WTC11 (cell line): ENCODE measurements around the gene LIN9. TPM values are rescaled to one million over a fixed set of nuclear protein-coding genes. Genes with fewer than 3 reads are reported as not detected.

Source experiments
- ATAC-seq: fragments of 200-7000 bp; cut with Tn5 transposase; 2 replicates; pipeline ENCODE4 v1.10.0; 2021; ENCODE audit warnings: mild to moderate bottlenecking, moderate library complexity
- CTCF ChIA-PET: fragments of 300-600 bp; sonication (Branson Sonifier 250); formaldehyde crosslinking; loops from one replicate; lab custom pipeline; 2021; ENCODE audit warnings: antibody characterized with exemption; lab: Charles Lee
- POLR2A ChIA-PET: fragments of 350-600 bp; sonication (Branson Sonifier 250); formaldehyde crosslinking; loops from one replicate; lab custom pipeline; 2021; ENCODE audit warnings: antibody characterized with exemption; lab: Charles Lee
- DNase-seq: peaks from one replicate; pipeline ENCODE4 v3.0.0; 2021; ENCODE audit warnings: low spot score
- H3K27ac Mint-ChIP-seq: 2 replicates; pipeline ENCODE4 v1.8.0; 2021; ENCODE audit warnings: mixed read lengths
- H3K27me3 Mint-ChIP-seq: 2 replicates; pipeline ENCODE4 v1.8.0; 2021; ENCODE audit warnings: low read depth, mild to moderate bottlenecking, moderate library complexity, mixed read lengths
- H3K36me3 Mint-ChIP-seq: 2 replicates; pipeline ENCODE4 v1.8.0; 2021; ENCODE audit warnings: mixed read lengths
- H3K4me1 Mint-ChIP-seq: 2 replicates; pipeline ENCODE4 v1.8.0; 2022; ENCODE audit warnings: mixed read lengths
- H3K4me3 Mint-ChIP-seq: 2 replicates; pipeline ENCODE4 v1.8.0; 2021; ENCODE audit warnings: mild to moderate bottlenecking, moderate library complexity, mixed read lengths
- H3K9me3 Mint-ChIP-seq: 2 replicates; pipeline ENCODE4 v1.8.0; 2021; ENCODE audit warnings: mixed read lengths
- ELF4 ChIP-seq: sonication (generic); formaldehyde crosslinking; IDR thresholded peaks from 2 replicates; pipeline ENCODE4 v1.8.1; 2022; ENCODE audit warnings: low read depth, mild to moderate bottlenecking, moderate library complexity, missing genetic modification reagents
- EMX1 ChIP-seq: fragments of 250-450 bp; sonication (Bioruptor Pico); IDR thresholded peaks from 2 replicates; pipeline ENCODE4 v1.8.0; 2021; ENCODE audit warnings: mild to moderate bottlenecking
- ETV6 ChIP-seq: sonication (generic); formaldehyde crosslinking; IDR thresholded peaks from 2 replicates; pipeline ENCODE4 v1.8.1; 2022; ENCODE audit warnings: mild to moderate bottlenecking, missing genetic modification reagents
- FOXP1 ChIP-seq: sonication (generic); formaldehyde crosslinking; IDR thresholded peaks from 2 replicates; pipeline ENCODE4 v1.8.0; 2022; ENCODE audit warnings: missing genetic modification reagents, mild to moderate bottlenecking, moderate library complexity, borderline replicate concordance
- IRF2 ChIP-seq: sonication (generic); formaldehyde crosslinking; IDR thresholded peaks from 2 replicates; pipeline ENCODE4 v1.8.0; 2022; ENCODE audit warnings: low read depth, missing genetic modification reagents, borderline replicate concordance
- NFATC4 ChIP-seq: fragments of 250-450 bp; sonication (Bioruptor Pico); IDR thresholded peaks from 2 replicates; pipeline ENCODE4 v1.9.0; 2021; ENCODE audit warnings: mild to moderate bottlenecking
- PRRX2 ChIP-seq: fragments of 250-450 bp; sonication (Bioruptor Pico); IDR thresholded peaks from 2 replicates; pipeline ENCODE4 v1.8.0; 2021; ENCODE audit warnings: mild to moderate bottlenecking
- SOX15 ChIP-seq: fragments of 250-450 bp; sonication (Bioruptor Pico); IDR thresholded peaks from 2 replicates; pipeline ENCODE4 v1.9.0; 2021; ENCODE audit warnings: mild to moderate bottlenecking
- SP1 ChIP-seq: sonication (generic); formaldehyde crosslinking; conservative IDR thresholded peaks from 2 replicates; pipeline ENCODE4 v1.8.1; 2022; ENCODE audit warnings: missing genetic modification reagents
- TEAD1 ChIP-seq: sonication (generic); formaldehyde crosslinking; IDR thresholded peaks from 2 replicates; pipeline ENCODE4 v1.8.0; 2022; ENCODE audit warnings: mild to moderate bottlenecking, missing genetic modification reagents
- ZNF219 ChIP-seq: sonication (generic); formaldehyde crosslinking; IDR thresholded peaks from 2 replicates; pipeline ENCODE4 v1.8.0; 2023; ENCODE audit warnings: missing genetic modification reagents, mild to moderate bottlenecking, borderline replicate concordance
- ZNF416 ChIP-seq: fragments of 250-450 bp; sonication (Bioruptor Pico); IDR thresholded peaks from 2 replicates; pipeline ENCODE4 v1.9.0; 2021; ENCODE audit warnings: mild to moderate bottlenecking, inconsistent platforms
- total RNA-seq: library from RNA; stranded (reverse); gene quantifications from 3 replicates; pipeline ENCODE4 v1.2.3, GENCODE V29; 2021
- TF ChIP-seq, protein P1 (sequence below): sonication (generic); formaldehyde crosslinking; IDR thresholded peaks from 2 replicates; pipeline ENCODE4 v1.8.0; 2022; ENCODE audit warnings: missing genetic modification reagents
- TF ChIP-seq, protein P2 (sequence below): sonication (generic); formaldehyde crosslinking; IDR thresholded peaks from 2 replicates; pipeline ENCODE4 v1.8.1; 2023; ENCODE audit warnings: mild to moderate bottlenecking, moderate library complexity, missing genetic modification reagents
- TF ChIP-seq, protein P3 (sequence below): sonication (generic); formaldehyde crosslinking; IDR thresholded peaks from 2 replicates; pipeline ENCODE4 v1.8.0; 2023; ENCODE audit warnings: missing genetic modification reagents, mild to moderate bottlenecking, borderline replicate concordance
- TF ChIP-seq, protein P4 (sequence below): fragments of 250-450 bp; sonication (Bioruptor Pico); IDR thresholded peaks from 2 replicates; pipeline ENCODE4 v2.1.2; 2022; ENCODE audit warnings: mild to moderate bottlenecking, moderate library complexity
- TF ChIP-seq, protein P5 (sequence below): sonication (generic); formaldehyde crosslinking; IDR thresholded peaks from 2 replicates; pipeline ENCODE4 v1.8.1; 2022; ENCODE audit warnings: mild to moderate bottlenecking, moderate library complexity, missing genetic modification reagents

The LIN9 gene
- total RNA-seq, 1 experiment from 2014 or later = 15.7 TPM

DNA sequence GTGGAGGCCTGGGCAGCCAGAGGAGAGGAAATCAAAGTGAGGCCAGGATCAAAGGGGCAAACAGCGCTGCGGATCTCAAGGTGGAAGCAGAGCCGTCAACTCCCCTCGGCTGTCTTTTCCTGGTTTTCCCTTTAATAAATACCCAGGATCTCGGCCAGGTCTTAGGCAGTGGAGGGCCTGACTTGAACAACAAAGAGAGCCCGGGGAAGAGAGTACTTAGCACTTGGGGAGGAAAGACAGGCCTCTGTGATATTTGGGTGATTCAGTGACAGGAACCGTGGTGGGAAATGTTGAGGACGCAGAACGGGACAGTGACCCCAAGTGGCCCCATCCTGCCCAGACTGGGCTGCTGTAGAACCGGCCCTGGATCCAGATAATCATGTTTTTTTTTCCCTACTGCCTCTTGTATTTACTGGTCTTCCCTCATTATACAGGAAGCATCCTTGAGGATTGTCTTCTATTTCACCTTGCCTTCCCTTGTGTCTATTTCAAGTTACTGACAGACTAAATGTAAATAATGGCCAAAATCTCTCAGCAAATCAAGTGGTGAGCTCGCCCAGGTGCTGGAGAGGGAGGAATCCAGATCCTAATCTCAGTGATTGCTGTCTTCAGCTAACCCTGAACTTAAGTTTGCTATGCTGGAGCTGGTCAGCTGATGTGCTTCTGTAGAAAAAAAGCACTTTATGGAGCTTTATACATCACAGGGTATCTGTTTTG, 88.3 kb downstream of the LIN9 start:
- Mint-ChIP-seq H3K27me3 (peaks cover 22% of the 10 kb centered on the region), H3K4me3 (no peak overlapping the region), H3K36me3 (no peaks in the 10 kb centered on the region), H3K27ac (peak overlapping the region; percentile 75), H3K9me3 (no peaks in the 10 kb centered on the region), H3K4me1 (peaks cover 47% of the 10 kb centered on the region)
- ChIA-PET CTCF (interaction anchor here (0.6 to 1.0 kb wide), 6 partner anchors 12 to 113 kb away, joined by 3 to 6 read pairs (median 4); no protein-coding TSS in a partner anchor), POLR2A (no interaction called here)
- TF ChIP-seq, protein P1, sequence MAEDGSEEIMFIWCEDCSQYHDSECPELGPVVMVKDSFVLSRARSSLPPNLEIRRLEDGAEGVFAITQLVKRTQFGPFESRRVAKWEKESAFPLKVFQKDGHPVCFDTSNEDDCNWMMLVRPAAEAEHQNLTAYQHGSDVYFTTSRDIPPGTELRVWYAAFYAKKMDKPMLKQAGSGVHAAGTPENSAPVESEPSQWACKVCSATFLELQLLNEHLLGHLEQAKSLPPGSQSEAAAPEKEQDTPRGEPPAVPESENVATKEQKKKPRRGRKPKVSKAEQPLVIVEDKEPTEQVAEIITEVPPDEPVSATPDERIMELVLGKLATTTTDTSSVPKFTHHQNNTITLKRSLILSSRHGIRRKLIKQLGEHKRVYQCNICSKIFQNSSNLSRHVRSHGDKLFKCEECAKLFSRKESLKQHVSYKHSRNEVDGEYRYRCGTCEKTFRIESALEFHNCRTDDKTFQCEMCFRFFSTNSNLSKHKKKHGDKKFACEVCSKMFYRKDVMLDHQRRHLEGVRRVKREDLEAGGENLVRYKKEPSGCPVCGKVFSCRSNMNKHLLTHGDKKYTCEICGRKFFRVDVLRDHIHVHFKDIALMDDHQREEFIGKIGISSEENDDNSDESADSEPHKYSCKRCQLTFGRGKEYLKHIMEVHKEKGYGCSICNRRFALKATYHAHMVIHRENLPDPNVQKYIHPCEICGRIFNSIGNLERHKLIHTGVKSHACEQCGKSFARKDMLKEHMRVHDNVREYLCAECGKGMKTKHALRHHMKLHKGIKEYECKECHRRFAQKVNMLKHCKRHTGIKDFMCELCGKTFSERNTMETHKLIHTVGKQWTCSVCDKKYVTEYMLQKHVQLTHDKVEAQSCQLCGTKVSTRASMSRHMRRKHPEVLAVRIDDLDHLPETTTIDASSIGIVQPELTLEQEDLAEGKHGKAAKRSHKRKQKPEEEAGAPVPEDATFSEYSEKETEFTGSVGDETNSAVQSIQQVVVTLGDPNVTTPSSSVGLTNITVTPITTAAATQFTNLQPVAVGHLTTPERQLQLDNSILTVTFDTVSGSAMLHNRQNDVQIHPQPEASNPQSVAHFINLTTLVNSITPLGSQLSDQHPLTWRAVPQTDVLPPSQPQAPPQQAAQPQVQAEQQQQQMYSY (CRISPR knock-in tag) = peak; percentile 81
- TF ChIP-seq, protein P2, sequence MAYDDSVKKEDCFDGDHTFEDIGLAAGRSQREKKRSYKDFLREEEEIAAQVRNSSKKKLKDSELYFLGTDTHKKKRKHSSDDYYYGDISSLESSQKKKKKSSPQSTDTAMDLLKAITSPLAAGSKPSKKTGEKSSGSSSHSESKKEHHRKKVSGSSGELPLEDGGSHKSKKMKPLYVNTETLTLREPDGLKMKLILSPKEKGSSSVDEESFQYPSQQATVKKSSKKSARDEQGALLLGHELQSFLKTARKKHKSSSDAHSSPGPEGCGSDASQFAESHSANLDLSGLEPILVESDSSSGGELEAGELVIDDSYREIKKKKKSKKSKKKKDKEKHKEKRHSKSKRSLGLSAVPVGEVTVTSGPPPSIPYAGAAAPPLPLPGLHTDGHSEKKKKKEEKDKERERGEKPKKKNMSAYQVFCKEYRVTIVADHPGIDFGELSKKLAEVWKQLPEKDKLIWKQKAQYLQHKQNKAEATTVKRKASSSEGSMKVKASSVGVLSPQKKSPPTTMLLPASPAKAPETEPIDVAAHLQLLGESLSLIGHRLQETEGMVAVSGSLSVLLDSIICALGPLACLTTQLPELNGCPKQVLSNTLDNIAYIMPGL = no peak
- ATAC-seq (peak; percentile 24), DNase-seq (no peak)

DNA sequence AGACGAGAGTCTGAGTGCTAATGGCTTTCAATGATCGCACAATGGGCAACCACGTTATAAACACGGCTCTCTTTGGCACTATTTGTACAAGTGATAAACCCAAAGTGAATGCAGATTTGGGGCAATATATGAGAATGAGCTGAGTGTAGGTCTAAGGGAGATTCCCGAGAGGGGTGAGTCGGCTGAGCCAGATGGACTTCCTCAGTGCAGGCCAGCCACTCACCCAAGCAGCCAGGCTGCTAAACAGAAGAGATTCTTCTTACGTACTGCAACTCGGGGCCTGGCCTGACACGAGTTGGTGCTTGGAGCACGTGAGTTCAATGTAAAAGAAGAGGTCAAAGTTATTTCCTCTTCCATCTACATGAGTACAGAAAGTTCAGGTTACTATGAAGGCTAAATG, 91.7 kb downstream of the LIN9 start:
- no peak for DNase-seq
- Mint-ChIP-seq H3K36me3 (no peaks in the 10 kb centered on the region), H3K4me1 (peaks cover 61% of the 10 kb centered on the region), H3K9me3 (no peaks in the 10 kb centered on the region), H3K4me3 (no peak overlapping the region), H3K27ac (peak overlapping the region; percentile 88), H3K27me3 (peaks cover 1% of the 10 kb centered on the region)
- CTCF ChIA-PET = interaction anchor here (1.5 kb wide), 1 partner anchor 92 kb away, joined by 4 read pairs; no protein-coding TSS in a partner anchor
- no peak for ATAC-seq
- POLR2A ChIA-PET = no interaction called here
- TF ChIP-seq TEAD1 (CRISPR knock-in tag) (no peak), NFATC4 (CRISPR knock-in tag) (no peak), ETV6 (no peak), SP1 (CRISPR knock-in tag) (no peak), SOX15 (no peak), PRRX2 (CRISPR knock-in tag) (no peak), ZNF219 (no peak), ELF4 (no peak), ZNF416 (no peak), EMX1 (no peak), IRF2 (CRISPR knock-in tag) (no peak), FOXP1 (no peak)
- TF ChIP-seq, protein P3, sequence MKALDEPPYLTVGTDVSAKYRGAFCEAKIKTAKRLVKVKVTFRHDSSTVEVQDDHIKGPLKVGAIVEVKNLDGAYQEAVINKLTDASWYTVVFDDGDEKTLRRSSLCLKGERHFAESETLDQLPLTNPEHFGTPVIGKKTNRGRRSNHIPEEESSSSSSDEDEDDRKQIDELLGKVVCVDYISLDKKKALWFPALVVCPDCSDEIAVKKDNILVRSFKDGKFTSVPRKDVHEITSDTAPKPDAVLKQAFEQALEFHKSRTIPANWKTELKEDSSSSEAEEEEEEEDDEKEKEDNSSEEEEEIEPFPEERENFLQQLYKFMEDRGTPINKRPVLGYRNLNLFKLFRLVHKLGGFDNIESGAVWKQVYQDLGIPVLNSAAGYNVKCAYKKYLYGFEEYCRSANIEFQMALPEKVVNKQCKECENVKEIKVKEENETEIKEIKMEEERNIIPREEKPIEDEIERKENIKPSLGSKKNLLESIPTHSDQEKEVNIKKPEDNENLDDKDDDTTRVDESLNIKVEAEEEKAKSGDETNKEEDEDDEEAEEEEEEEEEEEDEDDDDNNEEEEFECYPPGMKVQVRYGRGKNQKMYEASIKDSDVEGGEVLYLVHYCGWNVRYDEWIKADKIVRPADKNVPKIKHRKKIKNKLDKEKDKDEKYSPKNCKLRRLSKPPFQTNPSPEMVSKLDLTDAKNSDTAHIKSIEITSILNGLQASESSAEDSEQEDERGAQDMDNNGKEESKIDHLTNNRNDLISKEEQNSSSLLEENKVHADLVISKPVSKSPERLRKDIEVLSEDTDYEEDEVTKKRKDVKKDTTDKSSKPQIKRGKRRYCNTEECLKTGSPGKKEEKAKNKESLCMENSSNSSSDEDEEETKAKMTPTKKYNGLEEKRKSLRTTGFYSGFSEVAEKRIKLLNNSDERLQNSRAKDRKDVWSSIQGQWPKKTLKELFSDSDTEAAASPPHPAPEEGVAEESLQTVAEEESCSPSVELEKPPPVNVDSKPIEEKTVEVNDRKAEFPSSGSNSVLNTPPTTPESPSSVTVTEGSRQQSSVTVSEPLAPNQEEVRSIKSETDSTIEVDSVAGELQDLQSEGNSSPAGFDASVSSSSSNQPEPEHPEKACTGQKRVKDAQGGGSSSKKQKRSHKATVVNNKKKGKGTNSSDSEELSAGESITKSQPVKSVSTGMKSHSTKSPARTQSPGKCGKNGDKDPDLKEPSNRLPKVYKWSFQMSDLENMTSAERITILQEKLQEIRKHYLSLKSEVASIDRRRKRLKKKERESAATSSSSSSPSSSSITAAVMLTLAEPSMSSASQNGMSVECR (CRISPR knock-in tag) = no peak
- TF ChIP-seq, protein P4, sequence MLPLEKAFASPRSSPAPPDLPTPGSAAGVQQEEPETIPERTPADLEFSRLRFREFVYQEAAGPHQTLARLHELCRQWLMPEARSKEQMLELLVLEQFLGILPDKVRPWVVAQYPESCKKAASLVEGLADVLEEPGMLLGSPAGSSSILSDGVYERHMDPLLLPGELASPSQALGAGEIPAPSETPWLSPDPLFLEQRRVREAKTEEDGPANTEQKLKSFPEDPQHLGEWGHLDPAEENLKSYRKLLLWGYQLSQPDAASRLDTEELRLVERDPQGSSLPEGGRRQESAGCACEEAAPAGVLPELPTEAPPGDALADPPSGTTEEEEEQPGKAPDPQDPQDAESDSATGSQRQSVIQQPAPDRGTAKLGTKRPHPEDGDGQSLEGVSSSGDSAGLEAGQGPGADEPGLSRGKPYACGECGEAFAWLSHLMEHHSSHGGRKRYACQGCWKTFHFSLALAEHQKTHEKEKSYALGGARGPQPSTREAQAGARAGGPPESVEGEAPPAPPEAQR (CRISPR knock-in tag) = no peak
- TF ChIP-seq, protein P5, sequence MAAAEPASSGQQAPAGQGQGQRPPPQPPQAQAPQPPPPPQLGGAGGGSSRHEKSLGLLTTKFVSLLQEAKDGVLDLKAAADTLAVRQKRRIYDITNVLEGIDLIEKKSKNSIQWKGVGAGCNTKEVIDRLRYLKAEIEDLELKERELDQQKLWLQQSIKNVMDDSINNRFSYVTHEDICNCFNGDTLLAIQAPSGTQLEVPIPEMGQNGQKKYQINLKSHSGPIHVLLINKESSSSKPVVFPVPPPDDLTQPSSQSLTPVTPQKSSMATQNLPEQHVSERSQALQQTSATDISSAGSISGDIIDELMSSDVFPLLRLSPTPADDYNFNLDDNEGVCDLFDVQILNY (CRISPR knock-in tag) = no peak
